Liver (tissue), 3 donors: ENCODE results near the gene TP53AIP1.
A peak's percentile ranks its signal among the peaks of the same experiment; 100 is the strongest.

Experiments
- EGR1 ChIP-seq, 2 donors: IDR thresholded peaks; 2 replicates each; pipeline ENCODE4 v1.6.1; 2016 to 2018; ENCODE audit warnings: antibody characterized with exemption in 2 of 2, low read depth in 2 of 2
- FOXA1 ChIP-seq: IDR thresholded peaks from 2 replicates; pipeline ENCODE4 v1.6.1; 2016; ENCODE audit warnings: antibody characterized with exemption
- RAD21 ChIP-seq, 2 donors: IDR thresholded peaks; 2 replicates each; pipeline ENCODE4 v1.6.1; 2016; ENCODE audit warnings: antibody characterized with exemption in 2 of 2, mild to moderate bottlenecking in 2 of 2
- TAF1 ChIP-seq: conservative IDR thresholded peaks from 2 replicates; pipeline ENCODE4 v1.6.1; 2016; ENCODE audit warnings: antibody characterized with exemption, mild to moderate bottlenecking
- TF ChIP-seq, protein P1 (sequence below): fragments of 150-350 bp; IDR thresholded peaks from 2 replicates; pipeline ENCODE4 v1.5.1; 2017; ENCODE audit warnings: improper control_type of control experiment, low read depth, low read length; ENCODE audit not compliant: missing input control
- donor health status: healthy.
- donor health status: healthy.

DNA sequence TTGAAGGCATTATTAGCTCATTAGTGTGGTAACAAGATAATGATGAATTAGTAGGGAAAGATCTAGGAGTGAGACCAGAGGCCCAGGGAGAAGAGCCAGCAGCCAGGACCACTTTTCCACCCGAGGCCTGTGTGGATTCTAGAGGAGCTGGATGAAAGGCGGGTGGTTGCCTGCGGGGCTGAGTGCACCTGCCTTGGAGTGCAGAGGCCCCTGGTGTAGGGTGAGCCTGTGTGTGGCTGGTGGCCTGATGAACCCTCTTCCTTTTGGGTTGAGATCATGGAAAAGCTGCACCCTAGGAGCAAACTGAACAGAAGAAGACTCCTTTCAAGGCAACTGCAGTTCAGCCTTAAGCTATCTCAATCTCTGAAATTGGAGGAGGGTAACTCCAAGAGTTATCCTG, 5.9 kb upstream of the TP53AIP1 start:
- TF ChIP-seq, protein P1, sequence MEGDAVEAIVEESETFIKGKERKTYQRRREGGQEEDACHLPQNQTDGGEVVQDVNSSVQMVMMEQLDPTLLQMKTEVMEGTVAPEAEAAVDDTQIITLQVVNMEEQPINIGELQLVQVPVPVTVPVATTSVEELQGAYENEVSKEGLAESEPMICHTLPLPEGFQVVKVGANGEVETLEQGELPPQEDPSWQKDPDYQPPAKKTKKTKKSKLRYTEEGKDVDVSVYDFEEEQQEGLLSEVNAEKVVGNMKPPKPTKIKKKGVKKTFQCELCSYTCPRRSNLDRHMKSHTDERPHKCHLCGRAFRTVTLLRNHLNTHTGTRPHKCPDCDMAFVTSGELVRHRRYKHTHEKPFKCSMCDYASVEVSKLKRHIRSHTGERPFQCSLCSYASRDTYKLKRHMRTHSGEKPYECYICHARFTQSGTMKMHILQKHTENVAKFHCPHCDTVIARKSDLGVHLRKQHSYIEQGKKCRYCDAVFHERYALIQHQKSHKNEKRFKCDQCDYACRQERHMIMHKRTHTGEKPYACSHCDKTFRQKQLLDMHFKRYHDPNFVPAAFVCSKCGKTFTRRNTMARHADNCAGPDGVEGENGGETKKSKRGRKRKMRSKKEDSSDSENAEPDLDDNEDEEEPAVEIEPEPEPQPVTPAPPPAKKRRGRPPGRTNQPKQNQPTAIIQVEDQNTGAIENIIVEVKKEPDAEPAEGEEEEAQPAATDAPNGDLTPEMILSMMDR: no peak
- TF ChIP-seq RAD21 (IDR thresholded peaks at IDR 0.05) (peak in 1 of 2 donors; percentile 22), TAF1 (no peak), FOXA1 (no peak), EGR1 (IDR thresholded peaks at IDR 0.05; ENCODE audit: low read depth in 2 of 2) (no peak)
